ENCODE measurements around the gene HOXC13. TPM values are rescaled to one million over a fixed set of nuclear protein-coding genes. Genes with fewer than 3 reads are reported as not detected.
A peak's percentile ranks its signal among the peaks of the same experiment; 100 is the strongest.

The HOXC13 gene
- total and polyA plus RNA-seq, 9 of the 15 experiments (the other 6 are each of a cell fraction or from before 2014, with no cell fraction given), result 0.03 to 0.29 (median 0.17) TPM; not detected in 2

- FAIRE-seq, result no peak
- ChIA-PET POLR2A (interaction anchor here (0.6 kb wide), 1 partner anchor 1793 kb away, joined by 4 read pairs; no protein-coding TSS in a partner anchor), CTCF (ENCODE audit: low intra/inter-chr PET ratio) (no interaction called here)
- Histone ChIP-seq H2AFZ (ENCODE audit: low read depth, low read length) (no peak overlapping the region), H3K9me3 (replicated peaks; ENCODE audit: control insufficient read depth, insufficient read depth, low read depth, low read length) (no peaks in the 10 kb centered on the region), H3K4me1 (replicated peaks in 1 of 2; ENCODE audit: control insufficient read depth in 2 of 2, insufficient read depth in 2 of 2, low read length in 2 of 2) (peaks cover 0 to 26% of the 10 kb centered on the region in 2 experiments; a peak in 2 of 5 replicates), H4K20me1 (replicated peaks; ENCODE audit: control insufficient read depth, insufficient read depth, low read length) (peaks cover 23% of the 10 kb centered on the region), H3K9ac (ENCODE audit: insufficient read depth in 1 of 2, low read depth in 2 of 2, low read length in 2 of 2) (no peak overlapping the region), H3K36me3 (ENCODE audit: control insufficient read depth, insufficient read depth, low read length) (no peaks in the 10 kb centered on the region), H3K9me1 (ENCODE audit: control insufficient read depth, insufficient read depth, low read length) (no peaks in the 10 kb centered on the region), H3K27me3 (ENCODE audit: control insufficient read depth in 2 of 2, insufficient read depth in 2 of 2, low read length in 2 of 2) (peaks cover 63 to 95% of the 10 kb centered on the region in 2 experiments), H3K27ac (ENCODE audit: extremely low read depth, low read depth, low read length) (no peak overlapping the region), H3K79me2 (ENCODE audit: control insufficient read depth, insufficient read depth, low read length) (no peaks in the 10 kb centered on the region), H3K4me2 (ENCODE audit: insufficient read depth, low read length) (no peak overlapping the region), H3K4me3 (no peak overlapping the region)
- intact Hi-C loops (cut with micrococcal nuclease), result no loop called here
- in situ Hi-C loops (cut with MboI), result no loop called here
- 17% methylated on average over 20 of the region's 25 CpGs for WGBS (ENCODE audit: insufficient coverage, low coverage, missing lambda C conversion rate)
- DNase-seq (ENCODE audit: extremely low read depth in 1 of 4, low spot score in 3 of 4), result no peak
- TF ChIP-seq ARID1B (IDR thresholded peaks at IDR 0.05), result no peak
- no TSS peak for BruUV-seq (replicated peaks)
- 0 out of 3 replicates have a peak, but pooled peaks have one; percentile 20 for ATAC-seq
Observed at GRCh38 chr12:53956251-53956887, 17.7 kb downstream of the HOXC13 start.

GRCh38 chr12:53956914-53957536 lies 18.4 kb downstream of the HOXC13 start:
- in situ Hi-C loops (cut with MboI) (no loop called here), intact Hi-C loops (cut with micrococcal nuclease) (no loop called here)
- peaks cover 22% of the 10 kb centered on the region for H4K20me1 ChIP-seq (replicated peaks; ENCODE audit: control insufficient read depth, insufficient read depth, low read length)
- H3K27me3 ChIP-seq (ENCODE audit: control insufficient read depth in 2 of 2, insufficient read depth in 2 of 2, low read length in 2 of 2), result peaks cover 62 to 95% of the 10 kb centered on the region in 2 experiments
- H3K4me1 ChIP-seq (replicated peaks in 1 of 2; ENCODE audit: control insufficient read depth in 2 of 2, insufficient read depth in 2 of 2, low read length in 2 of 2), result peaks cover 0 to 23% of the 10 kb centered on the region in 2 experiments; a peak in 2 of 5 replicates
- no peaks in the 10 kb centered on the region for H3K79me2 ChIP-seq (ENCODE audit: control insufficient read depth, insufficient read depth, low read length)
- H2AFZ ChIP-seq (ENCODE audit: low read depth, low read length), result no peak overlapping the region
- CTCF ChIA-PET (ENCODE audit: low intra/inter-chr PET ratio), result no interaction called here
- H3K9ac ChIP-seq (ENCODE audit: insufficient read depth in 1 of 2, low read depth in 2 of 2, low read length in 2 of 2), result no peak overlapping the region
- WGBS (ENCODE audit: insufficient coverage, low coverage, missing lambda C conversion rate), result 7% methylated on average over 10 of the region's 11 CpGs
- H3K27ac ChIP-seq (ENCODE audit: extremely low read depth, low read depth, low read length), result no peak overlapping the region
- POLR2A ChIA-PET, result no interaction called here
- H3K9me3 ChIP-seq (replicated peaks; ENCODE audit: control insufficient read depth, insufficient read depth, low read depth, low read length), result no peaks in the 10 kb centered on the region
- TF ChIP-seq SPI1 (IDR thresholded peaks at IDR 0.05; ENCODE audit: borderline replicate concordance, low read depth, low read length) (peak; percentile 54; the same call in 1 of the 2 replicates), ZNF121 (CRISPR knock-in tag; conservative IDR thresholded peaks at IDR 0.05) (no peak)
- no peak overlapping the region for H3K4me2 ChIP-seq (ENCODE audit: insufficient read depth, low read length)
- H3K4me3 ChIP-seq, result no peak overlapping the region
- no peaks in the 10 kb centered on the region for H3K36me3 ChIP-seq (ENCODE audit: control insufficient read depth, insufficient read depth, low read length)
- FAIRE-seq, result no peak
- no peak for DNase-seq (ENCODE audit: extremely low read depth in 1 of 4, low spot score in 3 of 4)
- BruUV-seq (replicated peaks), result no TSS peak
- H3K9me1 ChIP-seq (ENCODE audit: control insufficient read depth, insufficient read depth, low read length), result no peaks in the 10 kb centered on the region
- peak; percentile 39; the same call in 2 of the 3 replicates for ATAC-seq

Measured in K562 (cell line).